HepG2 (cell line): ENCODE results near the gene SERAC1. TPM values are rescaled to one million over a fixed set of nuclear protein-coding genes. Genes with fewer than 3 reads are reported as not detected.
"Not testable (repeated sequence)": the region's sequence is repeated elsewhere in the genome, so short reads cannot be mapped to it uniquely, and the experiment has no call there.

ENCODE experiments used
- PHF8 ChIP-seq: sonication (generic); formaldehyde crosslinking; IDR thresholded peaks from 2 replicates; pipeline ENCODE4 v1.5.0; 2020; ENCODE audit warnings: missing genetic modification reagents
- PRPF4 ChIP-seq: fragments of 200-400 bp; formaldehyde crosslinking; IDR thresholded peaks from 2 replicates; pipeline ENCODE4 v1.6.1; 2016; ENCODE audit warnings: low read length, low read depth; ENCODE audit not compliant: poor library complexity, severe bottlenecking
- RBAK ChIP-seq: sonication (generic); formaldehyde crosslinking; IDR thresholded peaks from 2 replicates; pipeline ENCODE4 v1.5.1; 2020; ENCODE audit warnings: mild to moderate bottlenecking, missing genetic modification reagents
- SMYD3 ChIP-seq: sonication (generic); formaldehyde crosslinking; IDR thresholded peaks from 2 replicates; pipeline ENCODE4 v1.8.1; 2023; ENCODE audit warnings: mild to moderate bottlenecking, missing genetic modification reagents
- SP1 ChIP-seq, 2 experiments: fragments of 450-650 bp in 1 of 2; sonication (generic) in 1 of 2; formaldehyde crosslinking in 1 of 2; IDR thresholded peaks; 2 replicates each; pipeline versions ENCODE4 v1.4.0 to v1.6.1; 2016 to 2020; ENCODE audit warnings: missing genetic modification reagents in 1 of 2
- YEATS4 ChIP-seq: sonication (generic); formaldehyde crosslinking; IDR thresholded peaks from 2 replicates; pipeline ENCODE4 v1.4.0; 2020; ENCODE audit warnings: missing genetic modification reagents, borderline replicate concordance
- ZMYM4 ChIP-seq: sonication (generic); formaldehyde crosslinking; IDR thresholded peaks from 2 replicates; pipeline ENCODE4 v1.8.1; 2023; ENCODE audit warnings: mild to moderate bottlenecking, missing genetic modification reagents
- ZNF451 ChIP-seq: sonication (generic); formaldehyde crosslinking; IDR thresholded peaks from 2 replicates; pipeline ENCODE4 v1.5.0; 2020; ENCODE audit warnings: mild to moderate bottlenecking, missing genetic modification reagents
- ZNF724P ChIP-seq: sonication (generic); formaldehyde crosslinking; IDR thresholded peaks from 2 replicates; pipeline ENCODE4 v1.8.0; 2022; ENCODE audit warnings: missing genetic modification reagents, borderline replicate concordance
- polyA plus RNA-seq, 8 experiments: library from polyadenylated mRNA; depleted of rRNA in 3 of 8; stranded (reverse) in 7 of 8; unstranded in 1 of 8; fragments of >200 nt; fragmentation: Illumina TruSeq in 4 of 8; extraction: Trizol in 4 of 8; gene quantifications; 2 replicates each; pipeline versions ENCODE4 v1.2.1 to v1.2.3, GENCODE V29; 2011 to 2016; ENCODE audit warnings: low read depth in 4 of 8, missing spikeins in 1 of 8, mixed read lengths in 1 of 8; ENCODE audit not compliant: insufficient read depth in 1 of 8
- total RNA-seq, 5 experiments: library from RNA; depleted of rRNA; stranded (reverse); fragments of >200 nt; fragmentation: Illumina TruSeq; extraction: Trizol; gene quantifications; 2 replicates each; pipeline ENCODE4 v1.2.3, GENCODE V29; 2016; ENCODE audit warnings: low read depth in 1 of 5
- TF ChIP-seq, protein P1 (sequence below): sonication (generic); formaldehyde crosslinking; conservative IDR thresholded peaks from 2 replicates; pipeline ENCODE4 v1.8.1; 2023; ENCODE audit warnings: missing genetic modification reagents
- TF ChIP-seq, protein P2 (sequence below): sonication (generic); formaldehyde crosslinking; IDR thresholded peaks from 2 replicates; pipeline ENCODE4 v1.8.1; 2023; ENCODE audit warnings: mild to moderate bottlenecking, missing genetic modification reagents
- TF ChIP-seq, protein P3 (sequence below): IDR thresholded peaks from 2 replicates; pipeline ENCODE4 v1.6.1; 2016
- TF ChIP-seq, protein P4 (sequence below): IDR thresholded peaks from 2 replicates; pipeline ENCODE4 v1.6.1; 2016; ENCODE audit warnings: mild to moderate bottlenecking
- TF ChIP-seq, protein P5 (sequence below): sonication (generic); formaldehyde crosslinking; IDR thresholded peaks from 2 replicates; pipeline ENCODE4 v1.9.0; 2022; ENCODE audit warnings: low read depth, missing genetic modification reagents
- TF ChIP-seq, protein P6 (sequence below): sonication (generic); formaldehyde crosslinking; conservative IDR thresholded peaks from 2 replicates; pipeline ENCODE4 v1.4.0; 2020; ENCODE audit warnings: mild to moderate bottlenecking, missing genetic modification reagents, moderate library complexity

Gene SERAC1
- total and polyA plus RNA-seq, 2 of the 13 experiments (the other 11 are each of a cell fraction or from before 2014, with no cell fraction given) = 4.5 to 8.1 TPM

DNA sequence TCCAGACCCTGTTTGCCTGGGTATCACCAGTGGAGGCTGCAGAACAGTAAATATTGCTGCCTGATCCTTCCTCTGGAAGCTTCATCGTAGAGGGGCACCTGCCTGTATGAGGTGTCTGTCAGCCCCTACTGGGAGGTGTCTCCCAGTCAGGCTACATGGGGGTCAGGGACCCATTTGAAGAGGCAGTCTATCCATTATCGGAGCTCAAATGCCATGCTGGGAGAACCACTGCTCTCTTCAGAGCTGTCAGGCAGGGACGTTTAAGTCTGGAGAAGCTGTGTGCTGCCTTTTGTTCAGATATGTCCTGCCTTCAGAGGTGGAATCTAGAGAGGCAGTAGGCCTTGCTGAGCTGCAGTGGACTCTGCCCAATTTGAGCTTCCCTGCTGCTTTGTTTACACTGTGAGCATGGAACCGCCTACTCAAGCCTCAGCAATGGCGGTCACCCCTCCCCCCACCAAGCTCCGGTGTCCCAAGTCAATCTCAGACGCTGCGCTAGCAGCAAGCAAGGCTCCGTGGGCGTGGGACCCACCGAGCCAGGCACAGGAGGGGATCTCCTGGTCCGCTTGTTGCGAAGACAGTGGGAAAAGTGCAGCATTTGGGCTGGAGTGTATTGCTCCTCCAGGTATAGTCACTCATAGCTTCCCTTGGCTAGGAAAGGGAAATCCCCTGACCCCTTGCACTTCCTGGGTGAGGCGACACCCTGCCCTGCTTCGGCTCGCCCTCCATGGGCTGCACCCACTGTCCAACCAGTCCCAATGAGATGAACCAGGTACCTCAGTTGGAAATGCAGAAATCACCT, 15.3 kb upstream of the SERAC1 start (continued):
- TF ChIP-seq, protein P1, sequence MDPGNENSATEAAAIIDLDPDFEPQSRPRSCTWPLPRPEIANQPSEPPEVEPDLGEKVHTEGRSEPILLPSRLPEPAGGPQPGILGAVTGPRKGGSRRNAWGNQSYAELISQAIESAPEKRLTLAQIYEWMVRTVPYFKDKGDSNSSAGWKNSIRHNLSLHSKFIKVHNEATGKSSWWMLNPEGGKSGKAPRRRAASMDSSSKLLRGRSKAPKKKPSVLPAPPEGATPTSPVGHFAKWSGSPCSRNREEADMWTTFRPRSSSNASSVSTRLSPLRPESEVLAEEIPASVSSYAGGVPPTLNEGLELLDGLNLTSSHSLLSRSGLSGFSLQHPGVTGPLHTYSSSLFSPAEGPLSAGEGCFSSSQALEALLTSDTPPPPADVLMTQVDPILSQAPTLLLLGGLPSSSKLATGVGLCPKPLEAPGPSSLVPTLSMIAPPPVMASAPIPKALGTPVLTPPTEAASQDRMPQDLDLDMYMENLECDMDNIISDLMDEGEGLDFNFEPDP (CRISPR knock-in tag) = 0 out of 2 replicates have a peak, but pooled peaks have one; percentile 60
- peak; percentile 98 for TF ChIP-seq ZMYM4 (CRISPR knock-in tag)
- TF ChIP-seq, protein P2, sequence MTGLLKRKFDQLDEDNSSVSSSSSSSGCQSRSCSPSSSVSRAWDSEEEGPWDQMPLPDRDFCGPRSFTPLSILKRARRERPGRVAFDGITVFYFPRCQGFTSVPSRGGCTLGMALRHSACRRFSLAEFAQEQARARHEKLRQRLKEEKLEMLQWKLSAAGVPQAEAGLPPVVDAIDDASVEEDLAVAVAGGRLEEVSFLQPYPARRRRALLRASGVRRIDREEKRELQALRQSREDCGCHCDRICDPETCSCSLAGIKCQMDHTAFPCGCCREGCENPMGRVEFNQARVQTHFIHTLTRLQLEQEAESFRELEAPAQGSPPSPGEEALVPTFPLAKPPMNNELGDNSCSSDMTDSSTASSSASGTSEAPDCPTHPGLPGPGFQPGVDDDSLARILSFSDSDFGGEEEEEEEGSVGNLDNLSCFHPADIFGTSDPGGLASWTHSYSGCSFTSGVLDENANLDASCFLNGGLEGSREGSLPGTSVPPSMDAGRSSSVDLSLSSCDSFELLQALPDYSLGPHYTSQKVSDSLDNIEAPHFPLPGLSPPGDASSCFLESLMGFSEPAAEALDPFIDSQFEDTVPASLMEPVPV (CRISPR knock-in tag) = 0 out of 2 replicates have a peak, but pooled peaks have one; percentile 78
- TF ChIP-seq, protein P3, sequence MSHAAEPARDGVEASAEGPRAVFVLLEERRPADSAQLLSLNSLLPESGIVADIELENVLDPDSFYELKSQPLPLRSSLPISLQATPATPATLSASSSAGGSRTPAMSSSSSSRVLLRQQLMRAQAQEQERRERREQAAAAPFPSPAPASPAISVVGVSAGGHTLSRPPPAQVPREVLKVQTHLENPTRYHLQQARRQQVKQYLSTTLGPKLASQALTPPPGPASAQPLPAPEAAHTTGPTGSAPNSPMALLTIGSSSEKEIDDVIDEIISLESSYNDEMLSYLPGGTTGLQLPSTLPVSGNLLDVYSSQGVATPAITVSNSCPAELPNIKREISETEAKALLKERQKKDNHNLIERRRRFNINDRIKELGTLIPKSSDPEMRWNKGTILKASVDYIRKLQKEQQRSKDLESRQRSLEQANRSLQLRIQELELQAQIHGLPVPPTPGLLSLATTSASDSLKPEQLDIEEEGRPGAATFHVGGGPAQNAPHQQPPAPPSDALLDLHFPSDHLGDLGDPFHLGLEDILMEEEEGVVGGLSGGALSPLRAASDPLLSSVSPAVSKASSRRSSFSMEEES (CRISPR knock-in tag) = 0 out of 2 replicates have a peak, but pooled peaks have one; percentile 33
- 0 out of 2 replicates have a peak, but pooled peaks have one; percentile 53 for TF ChIP-seq ZNF724P (CRISPR knock-in tag)
- TF ChIP-seq, protein P4, sequence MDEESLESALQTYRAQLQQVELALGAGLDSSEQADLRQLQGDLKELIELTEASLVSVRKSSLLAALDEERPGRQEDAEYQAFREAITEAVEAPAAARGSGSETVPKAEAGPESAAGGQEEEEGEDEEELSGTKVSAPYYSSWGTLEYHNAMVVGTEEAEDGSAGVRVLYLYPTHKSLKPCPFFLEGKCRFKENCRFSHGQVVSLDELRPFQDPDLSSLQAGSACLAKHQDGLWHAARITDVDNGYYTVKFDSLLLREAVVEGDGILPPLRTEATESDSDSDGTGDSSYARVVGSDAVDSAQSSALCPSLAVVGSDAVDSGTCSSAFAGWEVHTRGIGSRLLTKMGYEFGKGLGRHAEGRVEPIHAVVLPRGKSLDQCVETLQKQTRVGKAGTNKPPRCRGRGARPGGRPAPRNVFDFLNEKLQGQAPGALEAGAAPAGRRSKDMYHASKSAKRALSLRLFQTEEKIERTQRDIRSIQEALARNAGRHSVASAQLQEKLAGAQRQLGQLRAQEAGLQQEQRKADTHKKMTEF (CRISPR knock-in tag) = peak; percentile 78
- peak; percentile 79 for TF ChIP-seq PRPF4
- TF ChIP-seq RBAK (CRISPR knock-in tag) = peak; percentile 29; the same call in 1 of the 2 replicates
- peak; percentile 64; the same call in 1 of the 2 replicates for TF ChIP-seq SMYD3 (CRISPR knock-in tag)
- not testable (repeated sequence) for TF ChIP-seq SP1 (IDR thresholded peaks at IDR 0.05)
- peak; percentile 79 for TF ChIP-seq SP1 (CRISPR knock-in tag; IDR thresholded peaks at IDR 0.05)
- 0 out of 2 replicates have a peak, but pooled peaks have one; percentile 79 for TF ChIP-seq ZNF451 (CRISPR knock-in tag)
- peak; percentile 53 for TF ChIP-seq PHF8 (CRISPR knock-in tag)
- TF ChIP-seq, protein P5, sequence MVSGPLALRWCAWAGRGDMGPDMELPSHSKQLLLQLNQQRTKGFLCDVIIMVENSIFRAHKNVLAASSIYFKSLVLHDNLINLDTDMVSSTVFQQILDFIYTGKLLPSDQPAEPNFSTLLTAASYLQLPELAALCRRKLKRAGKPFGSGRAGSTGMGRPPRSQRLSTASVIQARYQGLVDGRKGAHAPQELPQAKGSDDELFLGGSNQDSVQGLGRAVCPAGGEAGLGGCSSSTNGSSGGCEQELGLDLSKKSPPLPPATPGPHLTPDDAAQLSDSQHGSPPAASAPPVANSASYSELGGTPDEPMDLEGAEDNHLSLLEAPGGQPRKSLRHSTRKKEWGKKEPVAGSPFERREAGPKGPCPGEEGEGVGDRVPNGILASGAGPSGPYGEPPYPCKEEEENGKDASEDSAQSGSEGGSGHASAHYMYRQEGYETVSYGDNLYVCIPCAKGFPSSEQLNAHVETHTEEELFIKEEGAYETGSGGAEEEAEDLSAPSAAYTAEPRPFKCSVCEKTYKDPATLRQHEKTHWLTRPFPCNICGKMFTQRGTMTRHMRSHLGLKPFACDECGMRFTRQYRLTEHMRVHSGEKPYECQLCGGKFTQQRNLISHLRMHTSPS (CRISPR knock-in tag) = peak; percentile 73; the same call in 1 of the 2 replicates
- peak; percentile 91; the same call in 1 of the 2 replicates for TF ChIP-seq YEATS4 (CRISPR knock-in tag)
- TF ChIP-seq, protein P6, sequence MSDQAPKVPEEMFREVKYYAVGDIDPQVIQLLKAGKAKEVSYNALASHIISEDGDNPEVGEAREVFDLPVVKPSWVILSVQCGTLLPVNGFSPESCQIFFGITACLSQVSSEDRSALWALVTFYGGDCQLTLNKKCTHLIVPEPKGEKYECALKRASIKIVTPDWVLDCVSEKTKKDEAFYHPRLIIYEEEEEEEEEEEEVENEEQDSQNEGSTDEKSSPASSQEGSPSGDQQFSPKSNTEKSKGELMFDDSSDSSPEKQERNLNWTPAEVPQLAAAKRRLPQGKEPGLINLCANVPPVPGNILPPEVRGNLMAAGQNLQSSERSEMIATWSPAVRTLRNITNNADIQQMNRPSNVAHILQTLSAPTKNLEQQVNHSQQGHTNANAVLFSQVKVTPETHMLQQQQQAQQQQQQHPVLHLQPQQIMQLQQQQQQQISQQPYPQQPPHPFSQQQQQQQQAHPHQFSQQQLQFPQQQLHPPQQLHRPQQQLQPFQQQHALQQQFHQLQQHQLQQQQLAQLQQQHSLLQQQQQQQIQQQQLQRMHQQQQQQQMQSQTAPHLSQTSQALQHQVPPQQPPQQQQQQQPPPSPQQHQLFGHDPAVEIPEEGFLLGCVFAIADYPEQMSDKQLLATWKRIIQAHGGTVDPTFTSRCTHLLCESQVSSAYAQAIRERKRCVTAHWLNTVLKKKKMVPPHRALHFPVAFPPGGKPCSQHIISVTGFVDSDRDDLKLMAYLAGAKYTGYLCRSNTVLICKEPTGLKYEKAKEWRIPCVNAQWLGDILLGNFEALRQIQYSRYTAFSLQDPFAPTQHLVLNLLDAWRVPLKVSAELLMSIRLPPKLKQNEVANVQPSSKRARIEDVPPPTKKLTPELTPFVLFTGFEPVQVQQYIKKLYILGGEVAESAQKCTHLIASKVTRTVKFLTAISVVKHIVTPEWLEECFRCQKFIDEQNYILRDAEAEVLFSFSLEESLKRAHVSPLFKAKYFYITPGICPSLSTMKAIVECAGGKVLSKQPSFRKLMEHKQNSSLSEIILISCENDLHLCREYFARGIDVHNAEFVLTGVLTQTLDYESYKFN (CRISPR knock-in tag) = peak; percentile 98
